Measurements from ENCODE around the gene TREH. TPM values are rescaled to one million over a fixed set of nuclear protein-coding genes. Genes with fewer than 3 reads are reported as not detected.
"Not testable (repeated sequence)": the region's sequence is repeated elsewhere in the genome, so short reads cannot be mapped to it uniquely, and the experiment has no call there.

The TREH gene
- polyA plus RNA-seq, 3 donors, result not detected

- H3K27ac Mint-ChIP-seq; H3K36me3 Mint-ChIP-seq; H2AFZ ChIP-seq (ENCODE audit: insufficient read depth, low read depth, low read length, poor library complexity, severe bottlenecking); H3K4me1 ChIP-seq (ENCODE audit: control insufficient read depth in 1 of 2, insufficient read depth in 2 of 2, low read length in 2 of 2); H3K9me3 Mint-ChIP-seq; intact Hi-C loops (cut with micrococcal nuclease); H3K79me2 ChIP-seq (ENCODE audit: insufficient read depth, low read length); H3K27ac ChIP-seq (ENCODE audit: low read depth in 1 of 2, low read length in 2 of 2); H3K4me2 ChIP-seq (replicated peaks; ENCODE audit: extremely low read depth, low read length, poor library complexity, severe bottlenecking); H3K9me3 ChIP-seq (replicated peaks in 1 of 2; ENCODE audit: control insufficient read depth in 1 of 2, insufficient read depth in 1 of 2, low read length in 2 of 2); H3K9ac ChIP-seq (ENCODE audit: insufficient read depth, low read length, poor library complexity, severe bottlenecking); H3K36me3 ChIP-seq (replicated peaks in 1 of 2; ENCODE audit: control insufficient read depth in 1 of 2, insufficient read depth in 2 of 2, low read length in 2 of 2); DNase-seq; H4K20me1 ChIP-seq (ENCODE audit: insufficient read depth, low read length); H3K4me3 ChIP-seq (replicated peaks in 1 of 3; ENCODE audit: low read depth in 2 of 3, low read length in 3 of 3); H3K4me1 Mint-ChIP-seq; H3K27me3 ChIP-seq (ENCODE audit: control insufficient read depth in 2 of 2, insufficient read depth in 2 of 2, low read length in 2 of 2): not testable (repeated sequence)
- 89% methylated on average over 1 of the region's 8 CpGs for WGBS (ENCODE audit: insufficient coverage)
- Mint-ChIP-seq H3K4me3 (peak overlapping the region in 1 of 2 donors; percentile 21), H3K27me3 (ENCODE audit: low read depth in 3 of 3) (peaks cover 16 to 41% (median 32%) of the 10 kb centered on the region in 3 donors)
These were observed 47.7 kb upstream of the TREH start for GRCh38 chr11:118727001-118727720.

- H2AFZ ChIP-seq (ENCODE audit: insufficient read depth, low read depth, low read length, poor library complexity, severe bottlenecking); H3K27ac ChIP-seq (ENCODE audit: low read depth in 1 of 2, low read length in 2 of 2); H3K9me3 ChIP-seq (replicated peaks in 1 of 2; ENCODE audit: control insufficient read depth in 1 of 2, insufficient read depth in 1 of 2, low read length in 2 of 2); H4K20me1 ChIP-seq (ENCODE audit: insufficient read depth, low read length); H3K36me3 ChIP-seq (replicated peaks in 1 of 2; ENCODE audit: control insufficient read depth in 1 of 2, insufficient read depth in 2 of 2, low read length in 2 of 2); intact Hi-C loops (cut with micrococcal nuclease); H3K4me3 ChIP-seq (replicated peaks in 1 of 3; ENCODE audit: low read depth in 2 of 3, low read length in 3 of 3); DNase-seq; H3K27me3 ChIP-seq (ENCODE audit: control insufficient read depth in 2 of 2, insufficient read depth in 2 of 2, low read length in 2 of 2); H3K79me2 ChIP-seq (ENCODE audit: insufficient read depth, low read length); H3K9ac ChIP-seq (ENCODE audit: insufficient read depth, low read length, poor library complexity, severe bottlenecking); H3K9me3 Mint-ChIP-seq; H3K4me2 ChIP-seq (replicated peaks; ENCODE audit: extremely low read depth, low read length, poor library complexity, severe bottlenecking): not testable (repeated sequence)
- Mint-ChIP-seq H3K4me3 (peak overlapping the region in 1 of 2 donors; percentile 64), H3K36me3 (peaks cover 9 to 14% of the 10 kb centered on the region in 2 donors), H3K27me3 (ENCODE audit: low read depth in 3 of 3) (peaks cover 19 to 26% (median 21%) of the 10 kb centered on the region in 3 donors), H3K4me1 (peaks cover 32% of the 10 kb centered on the region), H3K27ac (peak overlapping the region in 1 of 7 donors; percentile 33)
- H3K4me1 ChIP-seq (ENCODE audit: control insufficient read depth in 1 of 2, insufficient read depth in 2 of 2, low read length in 2 of 2), result peaks cover 19 to 25% of the 10 kb centered on the region in 2 donors
- WGBS (ENCODE audit: insufficient coverage), result no CpG with 5 or more reads among the region's 10 CpGs
These were observed 42.1 kb upstream of the TREH start for GRCh38 chr11:118721478-118722015.

GRCh38 chr11:118720740-118721139, 41.3 kb upstream of the TREH start:
- H3K9me3 Mint-ChIP-seq; H3K27ac ChIP-seq (ENCODE audit: low read depth in 1 of 2, low read length in 2 of 2); H3K27me3 ChIP-seq (ENCODE audit: control insufficient read depth in 2 of 2, insufficient read depth in 2 of 2, low read length in 2 of 2); DNase-seq; intact Hi-C loops (cut with micrococcal nuclease); H3K79me2 ChIP-seq (ENCODE audit: insufficient read depth, low read length); H3K9me3 ChIP-seq (replicated peaks in 1 of 2; ENCODE audit: control insufficient read depth in 1 of 2, insufficient read depth in 1 of 2, low read length in 2 of 2); H2AFZ ChIP-seq (ENCODE audit: insufficient read depth, low read depth, low read length, poor library complexity, severe bottlenecking); H3K9ac ChIP-seq (ENCODE audit: insufficient read depth, low read length, poor library complexity, severe bottlenecking); H3K36me3 ChIP-seq (replicated peaks in 1 of 2; ENCODE audit: control insufficient read depth in 1 of 2, insufficient read depth in 2 of 2, low read length in 2 of 2); H4K20me1 ChIP-seq (ENCODE audit: insufficient read depth, low read length); H3K4me3 ChIP-seq (replicated peaks in 1 of 3; ENCODE audit: low read depth in 2 of 3, low read length in 3 of 3); H3K27ac Mint-ChIP-seq; H3K4me2 ChIP-seq (replicated peaks; ENCODE audit: extremely low read depth, low read length, poor library complexity, severe bottlenecking): not testable (repeated sequence)
- H3K4me3 Mint-ChIP-seq, result peak overlapping the region in 1 of 2 donors; percentile 64
- peaks cover 16 to 27% (median 24%) of the 10 kb centered on the region in 3 donors for H3K27me3 Mint-ChIP-seq (ENCODE audit: low read depth in 3 of 3)
- peaks cover 9 to 14% of the 10 kb centered on the region in 2 donors for H3K36me3 Mint-ChIP-seq
- peaks cover 23 to 32% of the 10 kb centered on the region in 2 donors for H3K4me1 ChIP-seq (ENCODE audit: control insufficient read depth in 1 of 2, insufficient read depth in 2 of 2, low read length in 2 of 2)
- H3K4me1 Mint-ChIP-seq, result peaks cover 36% of the 10 kb centered on the region
- WGBS (ENCODE audit: insufficient coverage), result no CpG with 5 or more reads among the region's 9 CpGs

GRCh38 chr11:118720078-118720477, 40.6 kb upstream of the TREH start:
- H3K27me3 ChIP-seq (ENCODE audit: control insufficient read depth in 2 of 2, insufficient read depth in 2 of 2, low read length in 2 of 2); H3K4me3 ChIP-seq (replicated peaks in 1 of 3; ENCODE audit: low read depth in 2 of 3, low read length in 3 of 3); H4K20me1 ChIP-seq (ENCODE audit: insufficient read depth, low read length); H3K9me3 Mint-ChIP-seq; H3K4me2 ChIP-seq (replicated peaks; ENCODE audit: extremely low read depth, low read length, poor library complexity, severe bottlenecking); DNase-seq; H3K36me3 ChIP-seq (replicated peaks in 1 of 2; ENCODE audit: control insufficient read depth in 1 of 2, insufficient read depth in 2 of 2, low read length in 2 of 2); H3K9ac ChIP-seq (ENCODE audit: insufficient read depth, low read length, poor library complexity, severe bottlenecking); H3K9me3 ChIP-seq (replicated peaks in 1 of 2; ENCODE audit: control insufficient read depth in 1 of 2, insufficient read depth in 1 of 2, low read length in 2 of 2); H3K27ac ChIP-seq (ENCODE audit: low read depth in 1 of 2, low read length in 2 of 2); H3K79me2 ChIP-seq (ENCODE audit: insufficient read depth, low read length); H2AFZ ChIP-seq (ENCODE audit: insufficient read depth, low read depth, low read length, poor library complexity, severe bottlenecking); intact Hi-C loops (cut with micrococcal nuclease): not testable (repeated sequence)
- H3K4me1 ChIP-seq (ENCODE audit: control insufficient read depth in 1 of 2, insufficient read depth in 2 of 2, low read length in 2 of 2), result peaks cover 30 to 38% of the 10 kb centered on the region in 2 donors
- Mint-ChIP-seq H3K27me3 (ENCODE audit: low read depth in 3 of 3) (peaks cover 16 to 24% (median 22%) of the 10 kb centered on the region in 3 donors), H3K4me1 (peaks cover 43% of the 10 kb centered on the region), H3K36me3 (peaks cover 9 to 14% of the 10 kb centered on the region in 2 donors), H3K27ac (peak overlapping the region in 1 of 7 donors; percentile 33), H3K4me3 (peak overlapping the region in 1 of 2 donors; percentile 80)
- WGBS (ENCODE audit: insufficient coverage), result 75% methylated on average over 6 of the region's 13 CpGs

All from CD14-positive monocyte (primary cell).